ENCODE results near the gene ETV4. TPM values are rescaled to one million over a fixed set of nuclear protein-coding genes. Genes with fewer than 3 reads are reported as not detected.

Gene ETV4
- total RNA-seq, 1 experiment from 2014 or later: 55.5 TPM

GRCh38 chr17:43553573-43553972 is 7.4 kb upstream of the ETV4 start:
- no peak for DNase-seq
- Histone ChIP-seq H3K79me2 (ENCODE audit: low read length) (no peaks in the 10 kb centered on the region), H3K9me2 (replicated peaks; ENCODE audit: insufficient read depth, low read length) (no peaks in the 10 kb centered on the region), H3K36me3 (ENCODE audit: insufficient read depth, low read length) (no peaks in the 10 kb centered on the region), H3K9me3 (ENCODE audit: low read length) (no peaks in the 10 kb centered on the region), H3K27ac (ENCODE audit: low read length) (no peak overlapping the region), H3K4me1 (ENCODE audit: low read length) (peaks cover 7% of the 10 kb centered on the region; the same call in 1 of the 2 replicates), H3K4me3 (ENCODE audit: low read length) (no peak overlapping the region), H2AFZ (ENCODE audit: low read length) (no peak overlapping the region), H3K27me3 (ENCODE audit: low read length) (no peaks in the 10 kb centered on the region), H4K20me1 (ENCODE audit: insufficient read depth, low read depth, low read length) (no peaks in the 10 kb centered on the region), H3K4me2 (ENCODE audit: low read depth, low read length, poor library complexity, severe bottlenecking) (no peak overlapping the region), H3K9ac (ENCODE audit: low read length) (no peak overlapping the region)

- H3K27me3 ChIP-seq (ENCODE audit: low read length): no peaks in the 10 kb centered on the region
- H4K20me1 ChIP-seq (ENCODE audit: insufficient read depth, low read depth, low read length): no peaks in the 10 kb centered on the region
- H3K4me2 ChIP-seq (ENCODE audit: low read depth, low read length, poor library complexity, severe bottlenecking): no peak overlapping the region
- no peak overlapping the region for H2AFZ ChIP-seq (ENCODE audit: low read length)
- H3K9me2 ChIP-seq (replicated peaks; ENCODE audit: insufficient read depth, low read length): no peaks in the 10 kb centered on the region
- H3K9me3 ChIP-seq (ENCODE audit: low read length): no peaks in the 10 kb centered on the region
- no peak overlapping the region for H3K4me3 ChIP-seq (ENCODE audit: low read length)
- H3K79me2 ChIP-seq (ENCODE audit: low read length): no peaks in the 10 kb centered on the region
- DNase-seq: no peak
- H3K36me3 ChIP-seq (ENCODE audit: insufficient read depth, low read length): no peaks in the 10 kb centered on the region
- no peak overlapping the region for H3K27ac ChIP-seq (ENCODE audit: low read length)
- peaks cover 7% of the 10 kb centered on the region; the same call in 1 of the 2 replicates for H3K4me1 ChIP-seq (ENCODE audit: low read length)
- no peak overlapping the region for H3K9ac ChIP-seq (ENCODE audit: low read length)
Observed at GRCh38 chr17:43552229-43552837, 6.2 kb upstream of the ETV4 start.

- no peak overlapping the region for H3K9ac ChIP-seq (ENCODE audit: low read length)
- no peaks in the 10 kb centered on the region for H3K36me3 ChIP-seq (ENCODE audit: insufficient read depth, low read length)
- H3K9me2 ChIP-seq (replicated peaks; ENCODE audit: insufficient read depth, low read length): no peaks in the 10 kb centered on the region
- H3K27me3 ChIP-seq (ENCODE audit: low read length): no peaks in the 10 kb centered on the region
- H2AFZ ChIP-seq (ENCODE audit: low read length): no peak overlapping the region
- no peaks in the 10 kb centered on the region for H3K79me2 ChIP-seq (ENCODE audit: low read length)
- no peak overlapping the region for H3K27ac ChIP-seq (ENCODE audit: low read length)
- H3K4me3 ChIP-seq (ENCODE audit: low read length): no peak overlapping the region
- no peaks in the 10 kb centered on the region for H3K9me3 ChIP-seq (ENCODE audit: low read length)
- no peak overlapping the region for H3K4me2 ChIP-seq (ENCODE audit: low read depth, low read length, poor library complexity, severe bottlenecking)
- peaks cover 17% of the 10 kb centered on the region for H3K4me1 ChIP-seq (ENCODE audit: low read length)
- no peak for DNase-seq
- H4K20me1 ChIP-seq (ENCODE audit: insufficient read depth, low read depth, low read length): no peaks in the 10 kb centered on the region
Observed at GRCh38 chr17:43550754-43551153, 4.6 kb upstream of the ETV4 start.

GRCh38 chr17:43549496-43549895 is 3.4 kb upstream of the ETV4 start:
- Histone ChIP-seq H3K4me3 (ENCODE audit: low read length) (no peak overlapping the region), H3K9me2 (replicated peaks; ENCODE audit: insufficient read depth, low read length) (no peaks in the 10 kb centered on the region), H3K4me1 (ENCODE audit: low read length) (peaks cover 21% of the 10 kb centered on the region), H3K9ac (ENCODE audit: low read length) (no peak overlapping the region), H2AFZ (ENCODE audit: low read length) (no peak overlapping the region), H3K4me2 (ENCODE audit: low read depth, low read length, poor library complexity, severe bottlenecking) (no peak overlapping the region), H4K20me1 (ENCODE audit: insufficient read depth, low read depth, low read length) (no peaks in the 10 kb centered on the region), H3K36me3 (ENCODE audit: insufficient read depth, low read length) (no peaks in the 10 kb centered on the region), H3K27me3 (ENCODE audit: low read length) (no peaks in the 10 kb centered on the region), H3K27ac (ENCODE audit: low read length) (no peak overlapping the region), H3K9me3 (ENCODE audit: low read length) (no peaks in the 10 kb centered on the region), H3K79me2 (ENCODE audit: low read length) (peaks cover 4% of the 10 kb centered on the region)
- no peak for DNase-seq

- no peaks in the 10 kb centered on the region for H4K20me1 ChIP-seq (ENCODE audit: insufficient read depth, low read depth, low read length)
- no peak overlapping the region for H2AFZ ChIP-seq (ENCODE audit: low read length)
- no peak for DNase-seq
- no peaks in the 10 kb centered on the region for H3K36me3 ChIP-seq (ENCODE audit: insufficient read depth, low read length)
- no peak overlapping the region for H3K9ac ChIP-seq (ENCODE audit: low read length)
- peaks cover 27% of the 10 kb centered on the region for H3K4me1 ChIP-seq (ENCODE audit: low read length)
- H3K79me2 ChIP-seq (ENCODE audit: low read length): peaks cover 11% of the 10 kb centered on the region
- H3K27ac ChIP-seq (ENCODE audit: low read length): no peak overlapping the region
- no peak overlapping the region for H3K4me3 ChIP-seq (ENCODE audit: low read length)
- H3K9me2 ChIP-seq (replicated peaks; ENCODE audit: insufficient read depth, low read length): no peaks in the 10 kb centered on the region
- H3K27me3 ChIP-seq (ENCODE audit: low read length): no peaks in the 10 kb centered on the region
- no peak overlapping the region for H3K4me2 ChIP-seq (ENCODE audit: low read depth, low read length, poor library complexity, severe bottlenecking)
- no peaks in the 10 kb centered on the region for H3K9me3 ChIP-seq (ENCODE audit: low read length)
Observed at GRCh38 chr17:43548689-43549379, 2.7 kb upstream of the ETV4 start.

GRCh38 chr17:43547659-43548256 is 1.6 kb upstream of the ETV4 start:
- no peak overlapping the region for H3K27ac ChIP-seq (ENCODE audit: low read length)
- H3K4me1 ChIP-seq (ENCODE audit: low read length): peaks cover 35% of the 10 kb centered on the region
- no peaks in the 10 kb centered on the region for H3K9me3 ChIP-seq (ENCODE audit: low read length)
- H3K4me2 ChIP-seq (ENCODE audit: low read depth, low read length, poor library complexity, severe bottlenecking): peak overlapping the region; percentile 83
- H2AFZ ChIP-seq (ENCODE audit: low read length): no peak overlapping the region
- H3K4me3 ChIP-seq (ENCODE audit: low read length): no peak overlapping the region
- no peaks in the 10 kb centered on the region for H3K27me3 ChIP-seq (ENCODE audit: low read length)
- no peak for DNase-seq
- no peaks in the 10 kb centered on the region for H3K9me2 ChIP-seq (replicated peaks; ENCODE audit: insufficient read depth, low read length)
- no peaks in the 10 kb centered on the region for H3K36me3 ChIP-seq (ENCODE audit: insufficient read depth, low read length)
- peaks cover 19% of the 10 kb centered on the region for H3K79me2 ChIP-seq (ENCODE audit: low read length)
- H4K20me1 ChIP-seq (ENCODE audit: insufficient read depth, low read depth, low read length): no peaks in the 10 kb centered on the region
- H3K9ac ChIP-seq (ENCODE audit: low read length): no peak overlapping the region

GRCh38 chr17:43547189-43547550 is 1.0 kb upstream of the ETV4 start:
- Histone ChIP-seq H3K79me2 (ENCODE audit: low read length) (peaks cover 23% of the 10 kb centered on the region), H2AFZ (ENCODE audit: low read length) (no peak overlapping the region), H3K4me3 (ENCODE audit: low read length) (peak overlapping the region; percentile 65; the same call in 1 of the 2 replicates), H3K27me3 (ENCODE audit: low read length) (no peaks in the 10 kb centered on the region), H4K20me1 (ENCODE audit: insufficient read depth, low read depth, low read length) (no peaks in the 10 kb centered on the region), H3K9me2 (replicated peaks; ENCODE audit: insufficient read depth, low read length) (no peaks in the 10 kb centered on the region), H3K4me1 (ENCODE audit: low read length) (peaks cover 39% of the 10 kb centered on the region), H3K9me3 (ENCODE audit: low read length) (no peaks in the 10 kb centered on the region), H3K36me3 (ENCODE audit: insufficient read depth, low read length) (no peaks in the 10 kb centered on the region), H3K27ac (ENCODE audit: low read length) (no peak overlapping the region), H3K4me2 (ENCODE audit: low read depth, low read length, poor library complexity, severe bottlenecking) (peak overlapping the region; percentile 83), H3K9ac (ENCODE audit: low read length) (peak overlapping the region; percentile 58; the same call in 1 of the 2 replicates)
- DNase-seq: no peak

- no peaks in the 10 kb centered on the region for H4K20me1 ChIP-seq (ENCODE audit: insufficient read depth, low read depth, low read length)
- H3K27ac ChIP-seq (ENCODE audit: low read length): peak overlapping the region; percentile 80
- peak overlapping the region; percentile 81 for H3K4me3 ChIP-seq (ENCODE audit: low read length)
- peak overlapping the region; percentile 83 for H3K4me2 ChIP-seq (ENCODE audit: low read depth, low read length, poor library complexity, severe bottlenecking)
- no peaks in the 10 kb centered on the region for H3K9me3 ChIP-seq (ENCODE audit: low read length)
- no peaks in the 10 kb centered on the region for H3K27me3 ChIP-seq (ENCODE audit: low read length)
- DNase-seq: peak; percentile 87
- peaks cover 41% of the 10 kb centered on the region for H3K79me2 ChIP-seq (ENCODE audit: low read length)
- H2AFZ ChIP-seq (ENCODE audit: low read length): peak overlapping the region; percentile 94; the same call in 1 of the 2 replicates
- H3K9ac ChIP-seq (ENCODE audit: low read length): peak overlapping the region; percentile 81
- no peaks in the 10 kb centered on the region for H3K36me3 ChIP-seq (ENCODE audit: insufficient read depth, low read length)
- no peaks in the 10 kb centered on the region for H3K9me2 ChIP-seq (replicated peaks; ENCODE audit: insufficient read depth, low read length)
- peaks cover 57% of the 10 kb centered on the region for H3K4me1 ChIP-seq (ENCODE audit: low read length)
Observed at GRCh38 chr17:43545383-43545632, 832 bp downstream of the ETV4 start.
